Tibial artery (tissue), 4 donors: ENCODE data around the gene NKX2-8.

ENCODE experiments used
- DNase-seq, 2 donors: peaks; one replicate each; pipeline ENCODE4 v3.0.0-alpha.2; 2019
- H3K27ac ChIP-seq, 2 donors: fragments of 200-600 bp; sonication (generic) in 1 of 2; 1 replicate in 1 of 2; 2 replicates in 1 of 2; pipeline ENCODE4 v1.5.1; 2018 to 2019; ENCODE audit warnings: mild to moderate bottlenecking in 1 of 2
- H3K27me3 ChIP-seq, 2 donors: fragments of 200-600 bp; sonication (generic) in 1 of 2; one replicate each; pipeline versions ENCODE4 v1.5.1 to v1.6.0; 2016 to 2019
- H3K36me3 ChIP-seq, 3 donors: fragments of 200-600 bp; sonication (generic) in 2 of 3; one replicate each; pipeline ENCODE4 v1.5.1; 2016 to 2019; ENCODE audit warnings: mild to moderate bottlenecking in 2 of 3
- H3K4me1 ChIP-seq, 4 donors: fragments of 200-600 bp; sonication (generic) in 2 of 4; 1 replicate in 3 of 4; 2 replicates in 1 of 4; pipeline ENCODE4 v1.5.1; 2016 to 2019
- H3K4me3 ChIP-seq, 2 donors: fragments of 200-600 bp; sonication (generic) in 1 of 2; 1 replicate in 1 of 2; 2 replicates in 1 of 2; pipeline ENCODE4 v1.5.1; 2018 to 2019; ENCODE audit warnings: mild to moderate bottlenecking in 2 of 2
- H3K9me3 ChIP-seq, 3 donors: fragments of 200-600 bp; sonication (generic) in 1 of 3; one replicate each; pipeline ENCODE4 v1.5.1; 2016 to 2019
- intact Hi-C: fragments of 100-400 bp; cut with DNase I; formaldehyde crosslinking; loops from one replicate; pipeline ENCODE4 v1.15.0; 2023; ENCODE audit warnings: low total_unique reads
- TF ChIP-seq, protein P1 (sequence below), 2 experiments: fragments of 200-600 bp in 1 of 2; fragments of 450-650 bp in 1 of 2; IDR thresholded peaks; one replicate each; pipeline ENCODE4 v1.5.1; 2017 to 2019; ENCODE audit warnings: antibody characterized with exemption in 2 of 2, mild to moderate bottlenecking in 1 of 2, moderate library complexity in 1 of 2

NKX2-8 gene

DNA sequence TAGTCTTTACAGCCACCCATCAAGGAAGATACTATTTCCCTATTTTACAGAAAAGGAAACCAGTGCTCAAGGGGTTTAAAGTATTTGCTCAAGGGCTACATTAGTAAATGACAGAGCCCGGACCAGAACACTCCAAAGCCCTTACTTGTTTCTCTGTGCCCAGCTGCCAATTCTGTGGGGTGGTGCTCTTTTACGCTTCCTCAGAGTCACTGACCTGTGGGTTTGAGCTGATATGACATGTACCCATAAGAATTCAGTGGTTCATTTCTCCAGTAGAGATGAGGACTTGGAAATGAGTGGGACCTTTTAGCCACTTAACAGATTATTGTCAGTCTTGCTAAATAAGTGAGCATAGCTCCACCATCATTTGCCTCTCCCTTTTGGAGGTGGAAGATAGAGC, 37.4 kb upstream of the NKX2-8 start:
- Histone ChIP-seq H3K4me1 (peaks cover 0 to 15% (median 3%) of the 10 kb centered on the region in 4 donors), H3K4me3 (no peak overlapping the region), H3K27me3 (no peaks in the 10 kb centered on the region), H3K9me3 (no peaks in the 10 kb centered on the region), H3K27ac (no peak overlapping the region), H3K36me3 (no peaks in the 10 kb centered on the region)
- TF ChIP-seq, protein P1, sequence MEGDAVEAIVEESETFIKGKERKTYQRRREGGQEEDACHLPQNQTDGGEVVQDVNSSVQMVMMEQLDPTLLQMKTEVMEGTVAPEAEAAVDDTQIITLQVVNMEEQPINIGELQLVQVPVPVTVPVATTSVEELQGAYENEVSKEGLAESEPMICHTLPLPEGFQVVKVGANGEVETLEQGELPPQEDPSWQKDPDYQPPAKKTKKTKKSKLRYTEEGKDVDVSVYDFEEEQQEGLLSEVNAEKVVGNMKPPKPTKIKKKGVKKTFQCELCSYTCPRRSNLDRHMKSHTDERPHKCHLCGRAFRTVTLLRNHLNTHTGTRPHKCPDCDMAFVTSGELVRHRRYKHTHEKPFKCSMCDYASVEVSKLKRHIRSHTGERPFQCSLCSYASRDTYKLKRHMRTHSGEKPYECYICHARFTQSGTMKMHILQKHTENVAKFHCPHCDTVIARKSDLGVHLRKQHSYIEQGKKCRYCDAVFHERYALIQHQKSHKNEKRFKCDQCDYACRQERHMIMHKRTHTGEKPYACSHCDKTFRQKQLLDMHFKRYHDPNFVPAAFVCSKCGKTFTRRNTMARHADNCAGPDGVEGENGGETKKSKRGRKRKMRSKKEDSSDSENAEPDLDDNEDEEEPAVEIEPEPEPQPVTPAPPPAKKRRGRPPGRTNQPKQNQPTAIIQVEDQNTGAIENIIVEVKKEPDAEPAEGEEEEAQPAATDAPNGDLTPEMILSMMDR (IDR thresholded peaks at IDR 0.05): no peak
- intact Hi-C loops: no loop called here
- no peak for DNase-seq

DNA sequence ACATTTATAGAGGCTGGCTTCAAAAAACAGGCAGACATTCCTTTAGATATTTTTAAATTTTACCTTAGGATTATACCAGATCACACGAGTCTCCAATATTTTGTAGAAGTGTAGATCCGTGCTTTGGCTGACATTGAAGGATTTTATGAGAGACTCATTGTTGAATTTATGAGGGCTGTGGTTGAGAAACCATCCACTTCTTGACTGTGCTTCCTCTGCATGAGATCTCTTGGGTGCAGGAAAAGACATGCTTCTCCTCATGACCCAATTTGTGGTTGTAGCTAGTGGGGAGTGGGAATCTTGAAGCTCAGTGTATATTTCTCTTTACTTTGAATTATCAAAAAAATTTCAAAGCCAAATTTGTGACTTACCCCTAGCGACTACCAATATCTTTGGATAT, 36.7 kb upstream of the NKX2-8 start:
- intact Hi-C loops: no loop called here
- H3K4me3 ChIP-seq: no peak overlapping the region
- H3K36me3 ChIP-seq: no peaks in the 10 kb centered on the region
- H3K4me1 ChIP-seq: peaks cover 0 to 15% (median 3%) of the 10 kb centered on the region in 4 donors
- no peak for DNase-seq
- H3K9me3 ChIP-seq: no peaks in the 10 kb centered on the region
- H3K27ac ChIP-seq: no peak overlapping the region
- H3K27me3 ChIP-seq: no peaks in the 10 kb centered on the region
- TF ChIP-seq, protein P1 (IDR thresholded peaks at IDR 0.05): no peak

DNA sequence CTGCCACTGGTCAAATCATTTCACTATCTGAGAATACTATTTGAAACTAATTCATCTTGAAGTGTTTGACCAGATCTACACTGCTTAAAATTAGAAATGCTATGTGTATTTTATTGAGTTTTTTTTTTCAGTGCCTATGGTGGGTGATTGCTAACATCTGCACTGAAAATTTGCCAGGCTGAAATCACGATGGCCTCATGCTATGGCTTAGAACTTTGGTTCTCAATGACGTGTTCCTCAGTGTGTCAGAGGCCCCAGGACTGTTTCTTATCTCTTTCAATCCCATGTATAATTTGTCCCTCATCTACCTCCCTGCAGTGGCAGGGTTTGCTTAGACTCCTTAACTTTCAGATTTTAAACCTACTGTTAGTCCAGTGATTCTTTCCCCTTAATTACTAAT, 36.2 kb upstream of the NKX2-8 start:
- Histone ChIP-seq H3K4me1 (peaks cover 0 to 15% (median 3%) of the 10 kb centered on the region in 4 donors), H3K27me3 (no peaks in the 10 kb centered on the region), H3K27ac (no peak overlapping the region), H3K9me3 (no peaks in the 10 kb centered on the region), H3K36me3 (no peaks in the 10 kb centered on the region), H3K4me3 (no peak overlapping the region)
- intact Hi-C loops: no loop called here
- TF ChIP-seq, protein P1 (IDR thresholded peaks at IDR 0.05): no peak
- DNase-seq: no peak

DNA sequence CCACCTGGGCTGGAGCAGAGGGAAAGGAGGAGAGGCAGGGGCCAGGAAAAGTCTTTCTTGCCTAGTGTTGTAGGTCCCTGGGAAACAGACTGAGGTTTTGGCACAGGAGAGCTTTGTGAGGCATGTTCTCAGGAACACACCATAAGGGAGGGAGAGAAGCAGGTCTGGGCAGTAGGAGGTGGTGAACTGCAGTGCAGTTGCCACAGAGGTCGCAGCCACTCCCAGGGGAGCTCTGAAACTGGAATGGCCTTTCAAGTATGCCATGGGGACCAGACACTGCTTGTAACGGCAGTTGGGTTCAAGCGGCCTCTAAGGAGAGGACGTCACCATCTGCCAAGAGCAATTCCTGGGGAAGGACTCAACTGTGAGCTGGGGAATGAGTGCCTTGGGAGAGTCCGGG, 35.4 kb upstream of the NKX2-8 start:
- Histone ChIP-seq H3K4me3 (no peak overlapping the region), H3K9me3 (no peaks in the 10 kb centered on the region), H3K36me3 (no peaks in the 10 kb centered on the region), H3K4me1 (peaks cover 0 to 15% (median 3%) of the 10 kb centered on the region in 4 donors), H3K27me3 (no peaks in the 10 kb centered on the region), H3K27ac (no peak overlapping the region)
- DNase-seq: no peak
- TF ChIP-seq, protein P1 (IDR thresholded peaks at IDR 0.05): no peak
- intact Hi-C loops: no loop called here

DNA sequence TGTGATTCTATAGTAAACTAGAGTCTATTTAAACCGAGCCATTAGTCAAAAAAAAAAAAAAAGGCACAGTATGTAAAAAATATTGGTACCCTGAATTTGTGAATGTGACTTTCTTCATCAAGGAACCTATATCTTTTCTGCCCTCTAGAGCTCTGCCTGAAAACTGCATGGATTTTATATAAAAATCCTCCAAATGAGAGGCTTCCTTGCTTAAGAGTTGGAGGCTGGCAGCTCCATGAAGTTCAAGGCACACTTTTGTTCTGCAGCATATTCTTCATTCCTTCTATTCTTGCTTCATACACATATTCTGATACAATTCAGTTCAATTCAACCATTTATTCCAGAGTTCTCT, 23.1 kb upstream of the NKX2-8 start:
- TF ChIP-seq, protein P1 (IDR thresholded peaks at IDR 0.05): no peak
- Histone ChIP-seq H3K27me3 (peaks cover 0 to 27% of the 10 kb centered on the region in 2 donors), H3K4me3 (no peak overlapping the region), H3K4me1 (no peaks in the 10 kb centered on the region), H3K9me3 (no peaks in the 10 kb centered on the region), H3K27ac (no peak overlapping the region), H3K36me3 (no peaks in the 10 kb centered on the region)
- no peak for DNase-seq
- intact Hi-C loops: no loop called here
